ENCODE data around the gene SCARB2. TPM values are rescaled to one million over a fixed set of nuclear protein-coding genes. Genes with fewer than 3 reads are reported as not detected.
A peak's percentile ranks its signal among the peaks of the same experiment; 100 is the strongest.

SCARB2 gene
- total RNA-seq (244 and 246 TPM in 2 replicates), polyA plus RNA-seq (85.8 and 131 TPM in 2 replicates)

- Histone ChIP-seq H3K4me1 (ENCODE audit: insufficient read depth) (peaks cover 55% of the 10 kb centered on the region), H2AFZ (peak within 1 kb of the TSS; percentile 59), H3K27me3 (no peaks in the 10 kb centered on the region), H3K4me3 (peak within 1 kb of the TSS; percentile 74), H3K79me2 (peaks cover 55% of the 10 kb centered on the region), H3K9me3 (ENCODE audit: low read depth) (no peaks in the 10 kb centered on the region), H3K36me3 (replicated peaks; ENCODE audit: insufficient read depth, low read depth) (no peaks in the 10 kb centered on the region), H3K4me2 (peak within 1 kb of the TSS; percentile 85), H3K27ac (peak within 1 kb of the TSS; percentile 99), H3K9me2 (replicated peaks; ENCODE audit: insufficient read depth) (no peaks in the 10 kb centered on the region), H4K20me1 (ENCODE audit: insufficient read depth, poor library complexity, severe bottlenecking) (peaks cover 13% of the 10 kb centered on the region)
- WGBS (ENCODE audit: low lambda C conversion rate, missing lambda C conversion rate) = 2% methylated on average over 50 of the region's 94 CpGs
- no peak for TF ChIP-seq CTCF (IDR thresholded peaks at IDR 0.05; ENCODE audit: poor library complexity)
- TF ChIP-seq EZH2 (IDR thresholded peaks at IDR 0.05; ENCODE audit: borderline replicate concordance) = no peak
- TF ChIP-seq EZH2phosphoT487 (IDR thresholded peaks at IDR 0.05; ENCODE audit: low read depth, severe bottlenecking, unreplicated experiment) = no peak
- DNase-seq (ENCODE audit: low spot score) = peak; percentile 94
Measured at GRCh38 chr4:76213415-76214176, at the start of gene SCARB2. SCARB2 (minus strand) TSS chr4:76213824; CDS start chr4:76213543, 281 bp downstream.

DNA sequence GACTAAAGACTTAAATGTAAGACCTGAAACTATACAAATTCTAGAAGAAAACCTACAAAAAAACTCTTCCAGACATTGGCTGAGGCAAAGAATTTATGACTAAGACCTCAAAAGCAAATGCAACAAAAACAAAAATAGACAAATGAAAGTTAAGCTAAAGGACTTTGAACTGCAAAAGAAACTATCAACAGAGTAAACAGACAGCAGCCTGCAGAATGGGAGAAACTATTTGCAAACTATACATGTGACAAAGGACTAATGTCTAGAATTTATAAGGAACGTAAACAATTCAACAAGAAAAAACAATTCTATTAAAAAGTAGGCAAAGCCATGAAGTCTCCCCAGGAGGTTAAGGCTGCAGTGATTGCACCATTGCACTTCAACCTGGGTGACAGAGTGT lies 46.9 kb upstream of the SCARB2 start:
- no peaks in the 10 kb centered on the region for H4K20me1 ChIP-seq (ENCODE audit: insufficient read depth, poor library complexity, severe bottlenecking)
- H3K9me3 ChIP-seq (ENCODE audit: low read depth) = no peaks in the 10 kb centered on the region
- DNase-seq (ENCODE audit: low spot score) = no peak
- no peaks in the 10 kb centered on the region for H3K27me3 ChIP-seq
- no peak overlapping the region for H2AFZ ChIP-seq
- 57% methylated on average over 1 of the region's 1 CpG for WGBS (ENCODE audit: low lambda C conversion rate, missing lambda C conversion rate)
- H3K4me3 ChIP-seq = no peak overlapping the region
- no peaks in the 10 kb centered on the region for H3K36me3 ChIP-seq (replicated peaks; ENCODE audit: insufficient read depth, low read depth)
- no peaks in the 10 kb centered on the region for H3K79me2 ChIP-seq
- peak overlapping the region; percentile 3 for H3K27ac ChIP-seq
- no peaks in the 10 kb centered on the region for H3K9me2 ChIP-seq (replicated peaks; ENCODE audit: insufficient read depth)
- no peaks in the 10 kb centered on the region for H3K4me1 ChIP-seq (ENCODE audit: insufficient read depth)
- peak overlapping the region; percentile 28 for H3K4me2 ChIP-seq
- TF ChIP-seq EZH2 (IDR thresholded peaks at IDR 0.05; ENCODE audit: borderline replicate concordance) = no peak
- TF ChIP-seq CTCF (IDR thresholded peaks at IDR 0.05; ENCODE audit: poor library complexity) = no peak
- no peak for TF ChIP-seq EZH2phosphoT487 (IDR thresholded peaks at IDR 0.05; ENCODE audit: low read depth, severe bottlenecking, unreplicated experiment)

DNA sequence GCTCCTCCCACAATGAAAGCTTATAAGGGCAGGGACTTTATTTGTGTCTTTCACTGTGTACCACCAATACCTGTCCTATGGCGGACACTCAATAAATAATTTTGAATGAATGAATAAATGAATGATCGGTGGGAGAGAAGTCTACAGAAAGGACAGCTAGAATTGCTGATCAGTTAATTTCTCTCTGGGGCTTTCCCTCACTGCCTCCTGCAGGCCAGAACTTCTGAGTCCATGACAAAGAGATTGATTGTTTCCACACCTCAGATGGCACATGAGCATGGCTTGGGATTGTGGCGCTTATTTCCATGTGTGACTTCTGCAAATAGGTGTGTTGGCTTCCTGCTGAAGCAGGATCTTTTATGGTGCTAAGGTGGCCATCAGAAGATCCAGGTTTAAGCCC lies 44.2 kb upstream of the SCARB2 start:
- H3K4me2 ChIP-seq = no peak overlapping the region
- 95% methylated on average over 3 of the region's 3 CpGs for WGBS (ENCODE audit: low lambda C conversion rate, missing lambda C conversion rate)

More for the DNA sequence above, 44.2 kb upstream of the SCARB2 start:
- Histone ChIP-seq H3K9me2 (replicated peaks; ENCODE audit: insufficient read depth) (no peaks in the 10 kb centered on the region), H3K9me3 (ENCODE audit: low read depth) (no peaks in the 10 kb centered on the region), H3K27me3 (no peaks in the 10 kb centered on the region), H3K79me2 (no peaks in the 10 kb centered on the region), H3K36me3 (replicated peaks; ENCODE audit: insufficient read depth, low read depth) (no peaks in the 10 kb centered on the region), H4K20me1 (ENCODE audit: insufficient read depth, poor library complexity, severe bottlenecking) (no peaks in the 10 kb centered on the region), H3K4me3 (no peak overlapping the region), H3K27ac (no peak overlapping the region), H2AFZ (no peak overlapping the region), H3K4me1 (ENCODE audit: insufficient read depth) (no peaks in the 10 kb centered on the region)
- DNase-seq (ENCODE audit: low spot score) = no peak
- TF ChIP-seq EZH2 (IDR thresholded peaks at IDR 0.05; ENCODE audit: borderline replicate concordance) = no peak
- no peak for TF ChIP-seq CTCF (IDR thresholded peaks at IDR 0.05; ENCODE audit: poor library complexity)
- TF ChIP-seq EZH2phosphoT487 (IDR thresholded peaks at IDR 0.05; ENCODE audit: low read depth, severe bottlenecking, unreplicated experiment) = no peak
